ENCODE measurements around the gene BTBD2. TPM values are rescaled to one million over a fixed set of nuclear protein-coding genes. Genes with fewer than 3 reads are reported as not detected.
A peak's percentile ranks its signal among the peaks of the same experiment; 100 is the strongest.

The BTBD2 gene
- total and polyA plus RNA-seq, 8 donors = 63.1 to 112 (median 95.2) TPM

GRCh38 chr19:1954532-1954933 lies 61.0 kb downstream of the BTBD2 start:
- DNase-seq = peak in 1 of 4 donors; percentile 59
- TF ChIP-seq CTCF (IDR thresholded peaks at IDR 0.05) = no peak
- no peak for ATAC-seq
- no peak overlapping the region for H3K4me3 ChIP-seq
- intact Hi-C loops (cut with DNase I) = no loop called here
- H3K36me3 ChIP-seq = peaks cover 0 to 30% of the 10 kb centered on the region in 2 donors
- H3K27ac ChIP-seq = no peak overlapping the region
- peaks cover 0 to 12% of the 10 kb centered on the region in 2 donors for H3K4me1 ChIP-seq
- H3K9me3 ChIP-seq = no peaks in the 10 kb centered on the region
- no peaks in the 10 kb centered on the region for H3K27me3 ChIP-seq

GRCh38 chr19:1953441-1954094 lies 61.9 kb downstream of the BTBD2 start:
- Histone ChIP-seq H3K4me3 (no peak overlapping the region), H3K4me1 (peaks cover 0 to 17% of the 10 kb centered on the region in 2 donors), H3K27ac (no peak overlapping the region), H3K36me3 (peaks cover 0 to 30% of the 10 kb centered on the region in 2 donors), H3K9me3 (no peaks in the 10 kb centered on the region), H3K27me3 (no peaks in the 10 kb centered on the region)
- ATAC-seq (no peak), DNase-seq (peak in 1 of 4 donors; percentile 54)
- intact Hi-C loops (cut with DNase I) = no loop called here
- TF ChIP-seq CTCF (IDR thresholded peaks at IDR 0.05) = no peak

- H3K27me3 ChIP-seq = no peaks in the 10 kb centered on the region
- no peak overlapping the region for H3K27ac ChIP-seq
- H3K4me3 ChIP-seq = no peak overlapping the region
- no peak for TF ChIP-seq CTCF (IDR thresholded peaks at IDR 0.05)
- intact Hi-C loops (cut with DNase I) = no loop called here
- H3K36me3 ChIP-seq = peaks cover 0 to 30% of the 10 kb centered on the region in 2 donors
- ATAC-seq (no peak), DNase-seq (peak in 1 of 4 donors; percentile 49)
- peaks cover 0 to 21% of the 10 kb centered on the region in 2 donors for H3K4me1 ChIP-seq
- H3K9me3 ChIP-seq = no peaks in the 10 kb centered on the region
Observed at GRCh38 chr19:1953037-1953436, 62.5 kb downstream of the BTBD2 start.

- ATAC-seq (no peak), DNase-seq (peak in 1 of 4 donors; percentile 51)
- Histone ChIP-seq H3K9me3 (no peaks in the 10 kb centered on the region), H3K27ac (no peak overlapping the region), H3K27me3 (no peaks in the 10 kb centered on the region), H3K4me3 (no peak overlapping the region), H3K36me3 (peaks cover 0 to 30% of the 10 kb centered on the region in 2 donors), H3K4me1 (peaks cover 0 to 25% of the 10 kb centered on the region in 2 donors)
- intact Hi-C loops (cut with DNase I) = no loop called here
- no peak for TF ChIP-seq CTCF (IDR thresholded peaks at IDR 0.05)
Observed at GRCh38 chr19:1952635-1953034, 62.9 kb downstream of the BTBD2 start.

GRCh38 chr19:1950640-1951039 lies 64.9 kb downstream of the BTBD2 start:
- Histone ChIP-seq H3K27ac (no peak overlapping the region), H3K27me3 (no peaks in the 10 kb centered on the region), H3K9me3 (no peaks in the 10 kb centered on the region), H3K4me1 (peaks cover 0 to 34% of the 10 kb centered on the region in 2 donors), H3K36me3 (peaks cover 0 to 30% of the 10 kb centered on the region in 2 donors), H3K4me3 (no peak overlapping the region)
- ATAC-seq = no peak
- peak in 1 of 4 donors; percentile 59 for DNase-seq
- intact Hi-C loops (cut with DNase I) = no loop called here
- TF ChIP-seq CTCF (IDR thresholded peaks at IDR 0.05) = no peak

Data from left lung (tissue), 10 donors.